ENCODE results near the gene FAM124A.

The FAM124A gene

GRCh38 chr13:51311957-51312520 is 89.8 kb downstream of the FAM124A start:
- DNase-seq = no peak

DNA sequence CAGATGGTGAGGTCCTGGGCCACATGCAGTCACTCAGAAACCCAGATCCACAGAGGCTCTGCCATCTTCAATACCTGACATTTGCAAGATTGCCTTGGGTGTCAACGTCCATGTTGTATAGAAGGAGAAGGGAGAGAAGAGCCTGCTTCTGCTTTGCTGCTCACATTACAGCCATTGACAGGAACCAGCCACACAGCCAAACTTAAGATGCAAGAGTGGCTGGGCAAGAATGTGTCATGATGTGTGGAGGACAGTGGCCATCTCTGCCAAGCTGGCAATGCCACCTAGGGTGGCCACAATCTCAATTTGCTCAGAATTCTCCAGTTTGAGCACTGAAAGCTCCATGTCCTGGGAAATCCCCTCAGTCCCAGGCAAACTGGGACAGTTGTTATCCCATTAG is 91.4 kb downstream of the FAM124A start:
- DNase-seq = no peak

- no peak for DNase-seq
These were observed 95.1 kb downstream of the FAM124A start for GRCh38 chr13:51317262-51317661.

DNA sequence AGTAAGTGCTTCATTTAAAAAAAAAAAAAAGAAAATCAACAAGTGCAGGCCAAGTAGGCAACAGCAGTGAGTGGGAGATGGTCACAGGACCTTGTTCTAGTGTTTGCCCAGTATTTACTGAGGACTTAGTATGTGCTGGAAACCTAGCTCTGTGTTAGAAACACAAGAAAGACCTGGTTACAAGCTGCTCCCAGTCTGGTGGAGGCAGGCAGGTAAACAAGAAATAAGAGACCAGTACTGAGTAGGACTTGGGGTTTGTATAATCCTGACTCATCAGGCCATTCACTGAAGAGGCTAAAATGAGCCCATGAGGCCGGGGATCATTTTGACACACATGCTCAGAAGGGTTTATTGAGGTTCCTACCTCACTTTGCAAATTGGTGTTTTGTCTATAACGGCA is 95.8 kb downstream of the FAM124A start:
- DNase-seq = no peak

GRCh38 chr13:51318876-51319275 is 96.7 kb downstream of the FAM124A start:
- no peak for DNase-seq

DNA sequence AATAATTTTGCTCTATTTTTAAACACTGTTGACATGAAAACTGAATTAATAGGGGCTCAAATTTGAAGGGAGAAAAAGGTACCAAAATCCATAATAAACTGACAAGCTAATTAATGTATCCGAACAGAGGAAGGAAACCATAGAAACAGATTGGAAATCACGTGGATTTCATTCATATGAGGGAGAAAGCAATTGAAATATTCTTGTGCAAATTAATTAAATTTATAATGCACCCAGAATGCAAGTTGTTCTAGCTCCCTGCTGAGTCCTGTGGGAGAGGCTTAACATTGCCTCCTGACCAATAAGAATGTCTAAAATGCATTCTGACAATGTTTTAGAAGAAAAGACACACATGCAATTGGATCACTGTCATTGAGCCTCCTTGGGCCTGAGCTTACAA is 99.6 kb downstream of the FAM124A start:
- DNase-seq = no peak

- DNase-seq = no peak
These were observed 100.6 kb downstream of the FAM124A start for GRCh38 chr13:51322826-51323225.

- no peak for DNase-seq
These were observed 101.8 kb downstream of the FAM124A start for GRCh38 chr13:51323824-51324511.

GRCh38 chr13:51324714-51325420 is 102.7 kb downstream of the FAM124A start:
- DNase-seq = no peak

- DNase-seq = no peak
These were observed 103.6 kb downstream of the FAM124A start for GRCh38 chr13:51325837-51326236.

GRCh38 chr13:51326777-51327176 is 104.6 kb downstream of the FAM124A start:
- DNase-seq = no peak

DNA sequence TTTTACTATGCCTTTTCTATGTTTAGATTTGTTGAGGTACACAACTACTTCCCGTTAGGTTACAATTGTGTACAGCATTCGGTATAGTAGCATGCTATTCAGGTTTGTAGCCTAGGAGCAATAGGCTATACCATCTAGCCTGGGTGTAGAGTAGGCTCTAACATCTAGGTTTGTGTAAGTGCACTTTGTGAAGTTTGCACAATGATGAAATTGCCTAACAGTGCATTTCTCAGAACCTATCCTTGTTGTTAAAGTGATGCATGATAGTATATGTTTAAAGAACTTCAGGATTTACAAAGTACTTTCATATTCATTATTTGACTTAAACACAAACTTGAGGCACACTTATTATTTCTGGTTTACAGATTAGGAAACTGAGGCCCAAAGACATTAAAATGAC is 105.8 kb downstream of the FAM124A start:
- no peak for DNase-seq

- DNase-seq = no peak
These were observed 106.3 kb downstream of the FAM124A start for GRCh38 chr13:51328488-51328887.

DNA sequence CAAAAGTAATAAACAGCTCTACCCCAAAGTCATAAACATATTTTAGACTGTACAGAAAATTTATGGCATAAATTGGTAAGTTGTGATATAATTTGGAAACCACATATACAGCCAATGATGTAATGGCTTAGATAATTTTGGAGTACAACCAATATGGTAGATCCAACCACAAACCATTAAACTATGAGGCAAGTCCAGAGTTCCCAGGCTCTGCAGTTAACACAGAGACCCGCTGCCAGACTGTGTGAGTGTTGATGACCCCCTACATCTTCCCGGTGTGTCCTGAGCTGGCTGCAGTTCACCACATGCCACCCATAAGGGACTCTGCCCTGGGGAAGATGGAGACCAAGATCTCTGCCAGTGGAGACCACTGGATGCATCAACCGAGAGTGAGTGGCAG is 107.4 kb downstream of the FAM124A start:
- DNase-seq = no peak

GRCh38 chr13:51330791-51331190 is 108.6 kb downstream of the FAM124A start:
- DNase-seq = no peak

DNA sequence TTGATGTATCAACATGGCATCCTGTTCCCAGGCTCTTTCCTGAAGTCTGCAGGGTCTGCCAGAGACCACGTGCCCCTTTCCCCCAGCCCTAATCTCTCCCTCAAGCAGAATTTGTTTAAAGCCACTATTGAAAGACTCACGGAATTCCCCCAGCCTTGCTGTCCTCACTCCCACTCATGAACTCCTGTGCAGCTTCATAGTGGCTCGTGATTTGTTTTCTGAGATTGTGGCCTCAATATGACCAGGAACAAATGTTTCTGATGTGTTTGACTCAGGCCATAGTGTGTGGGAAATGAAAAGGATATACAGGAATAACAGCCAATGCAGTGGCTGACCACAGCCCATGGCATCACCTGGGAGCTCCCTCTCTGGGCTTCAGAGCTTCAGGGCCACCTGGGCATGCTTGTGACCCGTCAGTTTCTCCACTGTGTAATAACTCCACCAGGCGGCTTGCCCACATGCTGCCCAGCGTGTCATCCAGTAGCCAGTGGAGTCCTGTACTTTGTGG is 109.2 kb downstream of the FAM124A start:
- no peak for DNase-seq

GRCh38 chr13:51332566-51333361 is 110.6 kb downstream of the FAM124A start:
- no peak for DNase-seq

- DNase-seq = no peak
These were observed 111.2 kb downstream of the FAM124A start for GRCh38 chr13:51333421-51333820.

DNA sequence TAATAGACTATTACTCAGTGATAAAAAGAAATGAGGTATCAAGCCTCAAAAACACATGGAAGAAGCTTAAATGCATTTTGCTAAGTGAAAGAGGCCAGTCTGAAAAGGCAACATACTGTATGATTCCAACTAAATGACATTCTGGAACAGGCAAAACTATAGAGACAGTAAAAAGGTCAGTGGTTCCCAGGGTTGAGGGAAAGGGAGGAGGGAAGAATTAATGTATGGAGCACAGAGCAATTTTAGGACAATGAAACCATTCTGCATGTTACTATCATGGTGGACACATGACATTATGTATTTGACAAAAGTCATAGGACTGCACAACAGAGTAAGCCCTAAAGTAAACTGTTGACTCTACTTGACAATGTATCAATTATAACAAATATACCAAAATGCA is 111.6 kb downstream of the FAM124A start:
- no peak for DNase-seq
